ENCODE measurements around the gene SOX8. TPM values are rescaled to one million over a fixed set of nuclear protein-coding genes. Genes with fewer than 3 reads are reported as not detected.

SOX8 gene
- total RNA-seq, 5 donors from 2014 or later (not counting 1 experiment from before 2014, with no cell fraction given) = 4.7 to 5.9 (median 5.1) TPM

- 31% methylated on average over 19 of the region's 20 CpGs for WGBS (ENCODE audit: insufficient coverage)
- H3K4me1 Mint-ChIP-seq = peaks cover 8 to 23% (median 17%) of the 10 kb centered on the region in 3 donors
- ATAC-seq (replicated peaks in 1 of 4) = no peak
- peaks cover 3 to 27% of the 10 kb centered on the region in 2 experiments for H3K4me1 ChIP-seq (ENCODE audit: control insufficient read depth in 1 of 2, extremely low read depth in 1 of 2, insufficient read depth in 2 of 2, low read length in 2 of 2)
- H3K27ac ChIP-seq (ENCODE audit: low read length) = no peak overlapping the region
- H3K4me3 Mint-ChIP-seq = peak overlapping the region in 1 of 3 donors; percentile 63
- no peaks in the 10 kb centered on the region for H3K9me3 Mint-ChIP-seq
- DNase-seq = peak in 1 of 35 experiments; percentile 22
- peaks cover 0 to 11% of the 10 kb centered on the region in 2 donors for H3K27me3 Mint-ChIP-seq
- CTCF ChIA-PET = no interaction called here
- no peaks in the 10 kb centered on the region for H3K9me3 ChIP-seq
- no peaks in the 10 kb centered on the region for H3K36me3 Mint-ChIP-seq
- POLR2A ChIA-PET = no interaction called here
- peaks cover 0 to 42% of the 10 kb centered on the region in 2 experiments for H3K27me3 ChIP-seq (replicated peaks in 1 of 2; ENCODE audit: control insufficient read depth in 2 of 2, extremely low read depth in 1 of 2, insufficient read depth in 2 of 2, low read length in 1 of 2)
- no peak overlapping the region for H3K4me3 ChIP-seq (ENCODE audit: control insufficient read depth in 1 of 2, extremely low read depth in 1 of 2, low read length in 1 of 2)
- H3K27ac Mint-ChIP-seq = no peak overlapping the region
- H3K36me3 ChIP-seq (ENCODE audit: control insufficient read depth in 2 of 2, extremely low read depth in 1 of 2, insufficient read depth in 1 of 2, low read length in 1 of 2) = no peaks in the 10 kb centered on the region
These were observed 28.7 kb downstream of the SOX8 start for GRCh38 chr16:1010251-1010650.

GRCh38 chr16:1010815-1011214 is 29.2 kb downstream of the SOX8 start:
- DNase-seq (no peak), ATAC-seq (replicated peaks in 1 of 4) (no peak)
- Histone ChIP-seq H3K36me3 (ENCODE audit: control insufficient read depth in 2 of 2, extremely low read depth in 1 of 2, insufficient read depth in 1 of 2, low read length in 1 of 2) (no peaks in the 10 kb centered on the region), H3K27me3 (replicated peaks in 1 of 2; ENCODE audit: control insufficient read depth in 2 of 2, extremely low read depth in 1 of 2, insufficient read depth in 2 of 2, low read length in 1 of 2) (peaks cover 0 to 42% of the 10 kb centered on the region in 2 experiments), H3K27ac (ENCODE audit: low read length) (no peak overlapping the region), H3K9me3 (no peaks in the 10 kb centered on the region), H3K4me3 (ENCODE audit: control insufficient read depth in 1 of 2, extremely low read depth in 1 of 2, low read length in 1 of 2) (no peak overlapping the region), H3K4me1 (ENCODE audit: control insufficient read depth in 1 of 2, extremely low read depth in 1 of 2, insufficient read depth in 2 of 2, low read length in 2 of 2) (peaks cover 0 to 22% of the 10 kb centered on the region in 2 experiments)
- no peaks in the 10 kb centered on the region for H3K36me3 Mint-ChIP-seq
- 88% methylated on average over 15 of the region's 16 CpGs for WGBS (ENCODE audit: insufficient coverage)
- no peak overlapping the region for H3K27ac Mint-ChIP-seq
- no peak overlapping the region for H3K4me3 Mint-ChIP-seq
- peaks cover 4 to 18% (median 13%) of the 10 kb centered on the region in 3 donors for H3K4me1 Mint-ChIP-seq
- CTCF ChIA-PET = no interaction called here
- POLR2A ChIA-PET = no interaction called here
- H3K27me3 Mint-ChIP-seq = peaks cover 0 to 11% of the 10 kb centered on the region in 2 donors
- no peaks in the 10 kb centered on the region for H3K9me3 Mint-ChIP-seq

GRCh38 chr16:1011316-1012082 is 29.9 kb downstream of the SOX8 start:
- DNase-seq = no peak
- ChIA-PET CTCF (no interaction called here), POLR2A (no interaction called here)
- H3K27ac Mint-ChIP-seq = no peak overlapping the region
- peaks cover 4 to 14% (median 9%) of the 10 kb centered on the region in 3 donors for H3K4me1 Mint-ChIP-seq
- H3K36me3 ChIP-seq (ENCODE audit: control insufficient read depth in 2 of 2, extremely low read depth in 1 of 2, insufficient read depth in 1 of 2, low read length in 1 of 2) = no peaks in the 10 kb centered on the region
- peaks cover 0 to 11% of the 10 kb centered on the region in 2 donors for H3K27me3 Mint-ChIP-seq
- no peak overlapping the region for H3K4me3 ChIP-seq (ENCODE audit: control insufficient read depth in 1 of 2, extremely low read depth in 1 of 2, low read length in 1 of 2)
- H3K27me3 ChIP-seq (replicated peaks in 1 of 2; ENCODE audit: control insufficient read depth in 2 of 2, extremely low read depth in 1 of 2, insufficient read depth in 2 of 2, low read length in 1 of 2) = peaks cover 0 to 44% of the 10 kb centered on the region in 2 experiments
- no peak overlapping the region for H3K4me3 Mint-ChIP-seq
- H3K9me3 Mint-ChIP-seq = no peaks in the 10 kb centered on the region
- H3K9me3 ChIP-seq = no peaks in the 10 kb centered on the region
- H3K27ac ChIP-seq (ENCODE audit: low read length) = no peak overlapping the region
- WGBS (ENCODE audit: insufficient coverage) = 89% methylated on average over 30 of the region's 37 CpGs
- H3K4me1 ChIP-seq (ENCODE audit: control insufficient read depth in 1 of 2, extremely low read depth in 1 of 2, insufficient read depth in 2 of 2, low read length in 2 of 2) = peaks cover 0 to 22% of the 10 kb centered on the region in 2 experiments
- ATAC-seq (replicated peaks in 1 of 4) = no peak
- no peaks in the 10 kb centered on the region for H3K36me3 Mint-ChIP-seq

GRCh38 chr16:1012135-1012534 is 30.6 kb downstream of the SOX8 start:
- Mint-ChIP-seq H3K4me3 (no peak overlapping the region), H3K27me3 (peaks cover 0 to 11% of the 10 kb centered on the region in 2 donors), H3K9me3 (no peaks in the 10 kb centered on the region), H3K27ac (no peak overlapping the region), H3K36me3 (no peaks in the 10 kb centered on the region), H3K4me1 (peaks cover 4 to 14% (median 9%) of the 10 kb centered on the region in 3 donors)
- CTCF ChIA-PET = no interaction called here
- H3K4me1 ChIP-seq (ENCODE audit: control insufficient read depth in 1 of 2, extremely low read depth in 1 of 2, insufficient read depth in 2 of 2, low read length in 2 of 2) = peaks cover 0 to 22% of the 10 kb centered on the region in 2 experiments
- no peak overlapping the region for H3K4me3 ChIP-seq (ENCODE audit: control insufficient read depth in 1 of 2, extremely low read depth in 1 of 2, low read length in 1 of 2)
- POLR2A ChIA-PET = no interaction called here
- H3K9me3 ChIP-seq = no peaks in the 10 kb centered on the region
- peaks cover 0 to 42% of the 10 kb centered on the region in 2 experiments for H3K27me3 ChIP-seq (replicated peaks in 1 of 2; ENCODE audit: control insufficient read depth in 2 of 2, extremely low read depth in 1 of 2, insufficient read depth in 2 of 2, low read length in 1 of 2)
- 86% methylated on average over 17 of the region's 19 CpGs for WGBS (ENCODE audit: insufficient coverage)
- no peak overlapping the region for H3K27ac ChIP-seq (ENCODE audit: low read length)
- no peak for DNase-seq
- ATAC-seq (replicated peaks in 1 of 4) = no peak
- no peaks in the 10 kb centered on the region for H3K36me3 ChIP-seq (ENCODE audit: control insufficient read depth in 2 of 2, extremely low read depth in 1 of 2, insufficient read depth in 1 of 2, low read length in 1 of 2)

DNA sequence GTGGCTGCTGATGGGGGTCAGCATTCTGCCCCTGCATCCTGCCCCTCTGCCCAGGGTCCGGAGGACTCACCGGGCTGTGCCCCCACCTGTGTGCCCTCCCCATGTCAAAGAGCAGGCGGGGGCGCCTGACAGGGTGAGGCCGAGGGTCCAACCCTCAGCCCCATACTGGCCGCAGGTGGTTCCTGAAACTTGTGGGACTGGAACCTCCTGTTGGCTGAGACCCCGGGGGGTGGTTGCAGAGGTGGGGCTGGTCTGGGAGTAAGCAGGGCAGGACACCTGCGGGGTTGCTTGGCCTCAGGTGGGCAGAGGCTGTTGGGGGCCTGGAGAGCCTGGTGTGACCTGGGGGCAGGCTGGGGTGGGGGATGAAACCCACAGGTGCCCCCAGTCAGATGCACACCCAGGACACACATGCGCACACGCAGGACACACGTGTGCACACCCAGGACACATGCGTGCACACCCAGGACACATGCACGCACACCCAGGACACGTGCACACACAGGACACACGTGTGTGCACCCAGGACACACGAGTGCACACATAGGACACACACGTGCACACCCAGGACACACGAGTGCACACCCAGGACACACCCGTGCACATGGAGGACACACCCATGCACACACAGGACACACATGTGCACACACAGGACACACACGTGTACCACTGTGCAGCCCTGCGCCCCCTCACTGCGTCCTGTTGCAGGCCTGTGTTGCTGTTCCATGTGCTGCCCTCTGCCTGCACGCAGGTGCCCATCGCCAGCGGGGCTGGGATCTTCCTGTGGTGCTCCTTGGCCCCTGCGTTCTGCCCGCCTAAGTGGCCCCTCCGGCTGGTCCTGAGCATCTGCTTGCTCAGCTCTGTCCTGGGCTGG is 31.4 kb downstream of the SOX8 start:
- no peak overlapping the region for H3K4me3 Mint-ChIP-seq
- Histone ChIP-seq H3K9me3 (no peaks in the 10 kb centered on the region), H3K4me3 (ENCODE audit: control insufficient read depth in 1 of 2, extremely low read depth in 1 of 2, low read length in 1 of 2) (no peak overlapping the region), H3K27me3 (replicated peaks in 1 of 2; ENCODE audit: control insufficient read depth in 2 of 2, extremely low read depth in 1 of 2, insufficient read depth in 2 of 2, low read length in 1 of 2) (peaks cover 0 to 34% of the 10 kb centered on the region in 2 experiments), H3K36me3 (ENCODE audit: control insufficient read depth in 2 of 2, extremely low read depth in 1 of 2, insufficient read depth in 1 of 2, low read length in 1 of 2) (no peaks in the 10 kb centered on the region), H3K4me1 (ENCODE audit: control insufficient read depth in 1 of 2, extremely low read depth in 1 of 2, insufficient read depth in 2 of 2, low read length in 2 of 2) (peaks cover 0 to 17% of the 10 kb centered on the region in 2 experiments), H3K27ac (ENCODE audit: low read length) (no peak overlapping the region)
- H3K27me3 Mint-ChIP-seq = peaks cover 0 to 11% of the 10 kb centered on the region in 2 donors
- no peak for DNase-seq
- ChIA-PET POLR2A (no interaction called here), CTCF (no interaction called here)
- WGBS (ENCODE audit: insufficient coverage) = 86% methylated on average over 26 of the region's 28 CpGs
- H3K4me1 Mint-ChIP-seq = peaks cover 4 to 14% (median 9%) of the 10 kb centered on the region in 3 donors
- H3K36me3 Mint-ChIP-seq = no peaks in the 10 kb centered on the region
- no peak overlapping the region for H3K27ac Mint-ChIP-seq
- ATAC-seq (replicated peaks in 1 of 4) = peak in 1 of 4 experiments; percentile 18
- H3K9me3 Mint-ChIP-seq = no peaks in the 10 kb centered on the region

DNA sequence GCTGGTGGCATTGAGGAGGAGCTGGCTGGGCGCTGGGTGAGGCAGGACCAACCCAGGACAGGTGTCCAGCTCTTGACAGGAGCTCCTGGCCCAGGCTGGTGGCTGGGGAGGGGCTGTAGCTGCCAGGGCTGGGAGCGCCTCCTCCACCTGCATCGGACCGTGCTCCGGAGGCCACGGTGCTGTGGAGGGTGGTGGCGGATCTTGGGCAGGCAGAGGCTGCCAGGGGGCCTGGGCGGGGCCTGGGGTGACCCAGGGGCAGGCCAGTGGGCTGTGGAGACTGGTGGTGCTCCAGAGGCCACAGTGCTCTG is 32.0 kb downstream of the SOX8 start:
- H3K36me3 ChIP-seq (ENCODE audit: control insufficient read depth in 2 of 2, extremely low read depth in 1 of 2, insufficient read depth in 1 of 2, low read length in 1 of 2) = no peaks in the 10 kb centered on the region
- no peak overlapping the region for H3K4me3 ChIP-seq (ENCODE audit: control insufficient read depth in 1 of 2, extremely low read depth in 1 of 2, low read length in 1 of 2)
- Mint-ChIP-seq H3K4me1 (peaks cover 4 to 11% (median 7%) of the 10 kb centered on the region in 3 donors), H3K36me3 (no peaks in the 10 kb centered on the region), H3K27me3 (peaks cover 0 to 10% of the 10 kb centered on the region in 2 donors), H3K9me3 (no peaks in the 10 kb centered on the region), H3K4me3 (no peak overlapping the region), H3K27ac (no peak overlapping the region)
- ChIA-PET CTCF (no interaction called here), POLR2A (no interaction called here)
- H3K4me1 ChIP-seq (ENCODE audit: control insufficient read depth in 1 of 2, extremely low read depth in 1 of 2, insufficient read depth in 2 of 2, low read length in 2 of 2) = peaks cover 0 to 17% of the 10 kb centered on the region in 2 experiments
- H3K9me3 ChIP-seq = no peaks in the 10 kb centered on the region
- peaks cover 0 to 33% of the 10 kb centered on the region in 2 experiments for H3K27me3 ChIP-seq (replicated peaks in 1 of 2; ENCODE audit: control insufficient read depth in 2 of 2, extremely low read depth in 1 of 2, insufficient read depth in 2 of 2, low read length in 1 of 2)
- no peak overlapping the region for H3K27ac ChIP-seq (ENCODE audit: low read length)
- DNase-seq = no peak
- 84% methylated on average over 8 of the region's 8 CpGs for WGBS (ENCODE audit: insufficient coverage)
- ATAC-seq (replicated peaks in 1 of 4) = no peak

Measured in T-cell (primary cell).